Measurements from ENCODE around the gene GBA2.

Gene GBA2

DNA sequence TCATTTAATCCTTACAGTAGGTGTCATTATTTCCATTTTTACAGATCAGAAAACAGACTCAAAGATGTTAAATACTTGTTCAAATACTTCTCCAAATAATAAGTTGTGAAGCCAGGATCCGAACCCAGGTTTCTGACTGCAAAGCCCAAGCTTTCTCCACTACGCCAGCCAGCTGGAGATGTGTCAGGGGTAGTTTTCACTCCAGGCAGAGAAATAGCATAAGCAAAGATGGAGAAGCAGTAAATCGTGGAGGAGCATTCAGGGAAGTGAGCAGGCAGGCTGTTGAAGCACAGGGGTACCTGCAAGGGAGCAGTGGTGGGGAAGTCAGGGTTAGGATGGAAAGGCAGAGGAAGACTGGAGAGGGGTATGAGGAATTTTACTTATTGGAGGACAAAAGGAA is 19.9 kb downstream of the GBA2 start:
- H3K27ac ChIP-seq, result peak overlapping the region; percentile 76; the same call in 1 of the 2 replicates
- TF ChIP-seq, protein P1, sequence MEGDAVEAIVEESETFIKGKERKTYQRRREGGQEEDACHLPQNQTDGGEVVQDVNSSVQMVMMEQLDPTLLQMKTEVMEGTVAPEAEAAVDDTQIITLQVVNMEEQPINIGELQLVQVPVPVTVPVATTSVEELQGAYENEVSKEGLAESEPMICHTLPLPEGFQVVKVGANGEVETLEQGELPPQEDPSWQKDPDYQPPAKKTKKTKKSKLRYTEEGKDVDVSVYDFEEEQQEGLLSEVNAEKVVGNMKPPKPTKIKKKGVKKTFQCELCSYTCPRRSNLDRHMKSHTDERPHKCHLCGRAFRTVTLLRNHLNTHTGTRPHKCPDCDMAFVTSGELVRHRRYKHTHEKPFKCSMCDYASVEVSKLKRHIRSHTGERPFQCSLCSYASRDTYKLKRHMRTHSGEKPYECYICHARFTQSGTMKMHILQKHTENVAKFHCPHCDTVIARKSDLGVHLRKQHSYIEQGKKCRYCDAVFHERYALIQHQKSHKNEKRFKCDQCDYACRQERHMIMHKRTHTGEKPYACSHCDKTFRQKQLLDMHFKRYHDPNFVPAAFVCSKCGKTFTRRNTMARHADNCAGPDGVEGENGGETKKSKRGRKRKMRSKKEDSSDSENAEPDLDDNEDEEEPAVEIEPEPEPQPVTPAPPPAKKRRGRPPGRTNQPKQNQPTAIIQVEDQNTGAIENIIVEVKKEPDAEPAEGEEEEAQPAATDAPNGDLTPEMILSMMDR (conservative IDR thresholded peaks at IDR 0.05; ENCODE audit: low read depth), result no peak
- POLR2A ChIA-PET (ENCODE audit: low non-redundant PET), result no interaction called here
- no peak for DNase-seq (ENCODE audit: low spot score)
- CTCF ChIA-PET, result interaction anchor here (0.5 to 1.8 kb wide), 7 partner anchors 15 to 1046 kb away, joined by 3 to 8 read pairs (median 5); no protein-coding TSS in a partner anchor

GRCh38 chr9:35728041-35728971 is 20.7 kb downstream of the GBA2 start:
- peak; percentile 68 for DNase-seq (ENCODE audit: low spot score)
- TF ChIP-seq, protein P1 (conservative IDR thresholded peaks at IDR 0.05; ENCODE audit: low read depth), result no peak
- ChIA-PET CTCF (interaction anchor here (0.6 to 1.8 kb wide), 3 partner anchors 29 to 141 kb away, joined by 3 to 8 read pairs (median 4); no protein-coding TSS in a partner anchor), POLR2A (ENCODE audit: low non-redundant PET) (no interaction called here)
- H3K27ac ChIP-seq, result peak overlapping the region; percentile 76

DNA sequence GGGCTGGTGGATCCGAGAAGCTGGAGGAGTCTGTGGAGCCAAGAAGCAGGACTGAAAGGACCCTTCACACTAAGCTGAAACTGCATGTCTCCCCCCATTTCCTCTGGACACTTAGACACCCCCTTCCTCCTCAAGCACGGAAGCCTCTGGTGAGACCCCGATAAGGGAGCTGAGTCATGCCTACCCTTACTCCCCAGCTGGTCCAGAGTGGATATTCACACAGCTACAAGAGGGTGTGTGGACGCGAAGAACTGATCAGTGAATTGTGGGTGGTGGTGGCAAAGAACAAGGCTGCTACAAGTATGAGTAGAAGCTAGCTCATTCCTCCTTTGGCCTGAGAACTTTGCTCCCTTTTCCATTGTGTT is 21.4 kb downstream of the GBA2 start:
- no peak for DNase-seq (ENCODE audit: low spot score)
- peak overlapping the region; percentile 76 for H3K27ac ChIP-seq
- TF ChIP-seq, protein P1 (conservative IDR thresholded peaks at IDR 0.05; ENCODE audit: low read depth), result no peak
- ChIA-PET POLR2A (ENCODE audit: low non-redundant PET) (no interaction called here), CTCF (interaction anchor here (0.6 to 1.8 kb wide), 2 partner anchors 29 to 32 kb away, joined by 4 to 8 read pairs; no protein-coding TSS in a partner anchor)

GRCh38 chr9:35726931-35727330 is 22.1 kb downstream of the GBA2 start:
- TF ChIP-seq, protein P1 (conservative IDR thresholded peaks at IDR 0.05; ENCODE audit: low read depth), result no peak
- DNase-seq (ENCODE audit: low spot score), result no peak
- ChIA-PET CTCF (interaction anchor here (0.7 to 2.0 kb wide), 2 partner anchors 30 to 197 kb away, joined by 3 to 8 read pairs; no protein-coding TSS in a partner anchor), POLR2A (ENCODE audit: low non-redundant PET) (no interaction called here)
- H3K27ac ChIP-seq, result peak overlapping the region; percentile 76

GRCh38 chr9:35725362-35725761 is 23.7 kb downstream of the GBA2 start:
- no peak for DNase-seq (ENCODE audit: low spot score)
- CTCF ChIA-PET, result interaction anchor here (2.0 kb wide), 1 partner anchor 29 kb away, joined by 8 read pairs; no protein-coding TSS in a partner anchor
- TF ChIP-seq, protein P1 (conservative IDR thresholded peaks at IDR 0.05; ENCODE audit: low read depth), result no peak
- POLR2A ChIA-PET (ENCODE audit: low non-redundant PET), result no interaction called here
- H3K27ac ChIP-seq, result no peak overlapping the region

- ChIA-PET CTCF (interaction anchor here (0.6 to 0.9 kb wide), 2 partner anchors 27 to 673 kb away, joined by 3 to 6 read pairs; no protein-coding TSS in a partner anchor), POLR2A (ENCODE audit: low non-redundant PET) (no interaction called here)
- TF ChIP-seq, protein P1 (conservative IDR thresholded peaks at IDR 0.05; ENCODE audit: low read depth), result no peak
- no peak overlapping the region; the same call in 1 of the 2 replicates for H3K27ac ChIP-seq
- no peak for DNase-seq (ENCODE audit: low spot score)
Measured at GRCh38 chr9:35723908-35724307, 25.1 kb downstream of the GBA2 start.

All from RWPE1 (cell line).